HAP-1 (cell line): ENCODE data around the gene DNLZ.

Experiments used
- DNase-seq, 2 experiments: peaks; one replicate each; pipeline ENCODE4 v3.0.0-alpha.2; 2016 to 2020; ENCODE audit warnings: low spot score in 2 of 2
- H3K27me3 ChIP-seq: fragments of 250-450 bp; sonication (Bioruptor Pico); 2 replicates; pipeline ENCODE4 v1.5.1; 2020; ENCODE audit warnings: low read depth, mild to moderate bottlenecking, moderate library complexity
- H3K36me3 ChIP-seq: fragments of 250-450 bp; sonication (Bioruptor Pico); replicated peaks from 2 replicates; pipeline ENCODE4 v1.5.1; 2020; ENCODE audit warnings: mild to moderate bottlenecking
- H3K4me1 ChIP-seq: fragments of 250-450 bp; sonication (Bioruptor Pico); 2 replicates; pipeline ENCODE4 v1.5.1; 2020; ENCODE audit warnings: mild to moderate bottlenecking
- H3K4me3 ChIP-seq: fragments of 250-450 bp; sonication (Bioruptor Pico); 2 replicates; pipeline ENCODE4 v1.5.1; 2020; ENCODE audit warnings: mild to moderate bottlenecking, moderate library complexity
- H3K9me3 ChIP-seq: fragments of 250-450 bp; sonication (Bioruptor Pico); 2 replicates; pipeline ENCODE4 v1.5.1; 2020; ENCODE audit warnings: mild to moderate bottlenecking, moderate library complexity
- in situ Hi-C: fragments of 300-500 bp; cut with MboI; formaldehyde crosslinking; loops from 3 replicates; pipeline ENCODE4 v1.14.3; 2020; ENCODE audit warnings: low sequenced_read_pairs, inconsistent platforms, mixed read lengths

DNLZ gene

DNA sequence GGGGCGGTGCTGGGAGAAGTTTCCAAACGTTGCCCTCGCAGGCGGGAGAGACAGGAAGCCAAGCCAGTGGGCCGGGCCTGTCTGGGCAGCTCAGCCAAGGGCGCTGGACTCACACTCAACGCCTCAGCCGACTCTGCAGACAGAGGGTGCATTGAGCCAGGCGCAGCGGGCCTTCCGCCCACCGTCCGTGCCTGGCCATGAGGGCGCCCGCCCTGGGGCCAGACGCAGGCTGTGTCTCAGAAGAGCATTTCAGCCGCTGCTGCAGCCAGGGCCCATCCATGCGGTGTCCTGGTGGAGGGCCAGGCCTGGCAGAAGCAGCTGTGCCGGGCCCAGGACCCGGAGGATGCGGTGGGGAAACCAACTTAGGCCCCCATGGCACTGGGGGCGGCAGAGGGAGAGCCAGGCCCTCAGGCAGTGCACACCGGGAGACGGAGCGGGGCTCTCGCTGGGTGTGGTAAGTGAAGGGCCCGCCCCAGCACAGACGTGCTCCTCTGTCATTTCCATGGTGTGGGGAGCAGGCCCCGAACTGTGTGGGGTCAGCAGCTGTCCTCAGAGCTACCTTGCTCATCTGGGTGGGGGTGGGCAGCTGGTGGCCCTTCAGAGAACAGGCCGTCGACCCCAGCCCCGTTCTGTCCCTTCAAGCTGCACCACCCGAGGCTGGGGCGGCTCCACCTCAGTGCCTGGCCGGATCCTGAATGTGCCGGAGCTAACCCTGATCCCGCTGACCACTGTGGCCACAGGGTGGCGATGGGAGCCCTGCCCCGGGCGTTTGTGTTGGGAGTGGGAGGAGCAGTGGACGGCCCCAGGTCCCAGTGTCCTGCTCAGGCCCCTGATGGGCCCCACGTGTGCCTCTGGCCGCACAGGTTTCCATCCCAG is 18.0 kb downstream of the DNLZ start:
- peak in 1 of 2 experiments; percentile 66 for DNase-seq
- no peaks in the 10 kb centered on the region for H3K27me3 ChIP-seq
- H3K4me3 ChIP-seq: no peak overlapping the region
- H3K4me1 ChIP-seq: peaks cover 4% of the 10 kb centered on the region
- no peaks in the 10 kb centered on the region for H3K9me3 ChIP-seq
- in situ Hi-C loops: no loop called here
- no peaks in the 10 kb centered on the region for H3K36me3 ChIP-seq

DNA sequence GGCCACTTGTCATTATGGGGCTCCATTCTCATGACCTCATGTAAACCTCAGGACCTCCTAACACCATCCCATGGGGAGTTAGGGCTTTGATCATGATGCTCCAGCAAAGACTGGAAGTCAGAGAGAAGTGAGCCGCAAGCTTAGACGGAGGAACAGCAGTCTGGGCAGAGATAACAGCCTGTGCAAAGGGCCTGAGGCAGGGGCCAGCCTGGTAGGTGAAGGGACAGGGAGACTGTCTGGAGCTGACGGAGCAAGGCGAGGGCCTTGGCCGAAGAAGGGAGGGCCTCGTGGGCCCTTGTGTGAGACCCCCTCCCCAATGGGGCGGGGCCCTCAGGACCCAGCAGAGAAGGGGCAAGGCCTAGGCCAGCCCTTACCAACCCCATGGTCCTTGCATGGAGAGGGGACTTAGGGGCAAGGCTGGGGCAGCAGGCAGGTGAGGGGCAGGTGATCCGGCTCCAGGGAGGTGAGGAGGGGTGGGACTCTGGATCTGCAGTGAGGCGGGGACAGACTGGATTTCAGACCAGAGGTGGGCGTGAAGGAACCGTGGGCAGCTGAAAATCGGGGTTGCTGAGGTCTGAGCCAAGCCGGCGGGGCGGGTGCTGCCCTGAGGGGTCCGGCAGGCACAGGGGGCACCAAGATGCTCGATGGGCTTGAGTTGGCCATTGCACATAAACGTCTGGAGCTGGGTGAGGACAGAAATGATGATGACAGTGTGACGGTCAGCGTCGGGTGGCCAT is 18.8 kb downstream of the DNLZ start:
- no peaks in the 10 kb centered on the region for H3K36me3 ChIP-seq
- H3K4me1 ChIP-seq: peaks cover 4% of the 10 kb centered on the region
- no peaks in the 10 kb centered on the region for H3K9me3 ChIP-seq
- no peak overlapping the region for H3K4me3 ChIP-seq
- no peak for DNase-seq
- in situ Hi-C loops: no loop called here
- no peaks in the 10 kb centered on the region for H3K27me3 ChIP-seq

DNA sequence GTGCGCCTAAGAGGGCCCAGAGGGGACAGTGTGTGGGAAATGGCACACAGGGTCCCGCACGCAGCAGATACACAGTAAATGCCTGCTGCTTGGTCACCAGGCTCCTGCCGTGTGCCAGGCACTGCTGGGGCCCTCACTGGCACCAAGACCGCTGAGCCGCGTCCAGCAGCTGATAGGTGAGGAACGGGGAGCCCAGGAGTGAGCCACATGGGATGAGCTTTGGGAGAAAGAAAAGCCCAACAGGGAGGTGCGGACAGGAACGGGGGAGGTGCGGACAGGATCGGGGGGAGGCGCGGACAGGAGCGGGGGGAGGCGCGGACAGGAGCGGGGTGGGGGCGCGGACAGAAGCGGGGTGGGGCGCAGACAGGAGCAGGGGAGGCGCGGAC is 19.7 kb downstream of the DNLZ start:
- H3K9me3 ChIP-seq: no peaks in the 10 kb centered on the region
- H3K36me3 ChIP-seq: no peaks in the 10 kb centered on the region
- no peak for DNase-seq
- in situ Hi-C loops: no loop called here
- H3K4me3 ChIP-seq: no peak overlapping the region
- no peaks in the 10 kb centered on the region for H3K27me3 ChIP-seq
- peaks cover 4% of the 10 kb centered on the region for H3K4me1 ChIP-seq

DNA sequence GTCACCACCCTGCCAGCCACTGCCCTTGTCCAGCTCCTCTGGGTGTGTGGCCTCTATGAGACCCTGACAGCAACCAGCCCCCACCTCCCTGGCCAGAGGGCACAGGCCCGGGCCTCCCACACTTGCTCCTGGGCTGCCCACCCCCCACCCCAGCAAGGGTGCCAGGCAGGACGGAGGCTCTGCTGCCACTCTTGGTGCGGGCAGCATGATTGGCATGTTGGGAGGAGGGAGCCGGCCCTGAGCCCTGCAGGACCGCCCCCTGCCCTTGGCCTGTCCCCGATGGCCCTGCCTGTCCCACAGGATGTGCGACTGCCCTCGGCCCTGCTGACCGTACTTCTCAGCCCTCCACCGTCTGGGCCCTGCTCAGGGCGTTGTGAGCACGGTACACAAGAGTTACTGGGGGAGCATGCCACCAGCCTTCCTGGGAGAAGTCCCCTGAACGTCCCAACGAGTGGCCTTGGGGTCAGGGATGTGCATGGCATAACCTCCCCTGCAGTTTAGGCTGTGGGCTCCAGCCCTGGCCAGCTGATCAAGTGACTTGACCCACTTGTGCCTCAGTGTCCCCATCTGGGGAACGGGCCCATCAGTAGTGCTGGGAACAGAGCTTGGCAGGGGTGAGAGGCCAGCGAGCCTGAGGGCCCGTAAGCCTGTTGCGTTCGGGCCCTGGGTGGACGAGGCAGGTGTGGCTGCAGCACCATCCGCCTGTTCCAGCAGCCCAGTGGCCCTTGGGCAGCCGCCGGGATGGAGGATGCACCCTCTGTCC is 20.2 kb downstream of the DNLZ start:
- Histone ChIP-seq H3K36me3 (no peaks in the 10 kb centered on the region), H3K27me3 (no peaks in the 10 kb centered on the region), H3K4me1 (peaks cover 4% of the 10 kb centered on the region), H3K9me3 (no peaks in the 10 kb centered on the region), H3K4me3 (no peak overlapping the region)
- no peak for DNase-seq
- in situ Hi-C loops: no loop called here

DNA sequence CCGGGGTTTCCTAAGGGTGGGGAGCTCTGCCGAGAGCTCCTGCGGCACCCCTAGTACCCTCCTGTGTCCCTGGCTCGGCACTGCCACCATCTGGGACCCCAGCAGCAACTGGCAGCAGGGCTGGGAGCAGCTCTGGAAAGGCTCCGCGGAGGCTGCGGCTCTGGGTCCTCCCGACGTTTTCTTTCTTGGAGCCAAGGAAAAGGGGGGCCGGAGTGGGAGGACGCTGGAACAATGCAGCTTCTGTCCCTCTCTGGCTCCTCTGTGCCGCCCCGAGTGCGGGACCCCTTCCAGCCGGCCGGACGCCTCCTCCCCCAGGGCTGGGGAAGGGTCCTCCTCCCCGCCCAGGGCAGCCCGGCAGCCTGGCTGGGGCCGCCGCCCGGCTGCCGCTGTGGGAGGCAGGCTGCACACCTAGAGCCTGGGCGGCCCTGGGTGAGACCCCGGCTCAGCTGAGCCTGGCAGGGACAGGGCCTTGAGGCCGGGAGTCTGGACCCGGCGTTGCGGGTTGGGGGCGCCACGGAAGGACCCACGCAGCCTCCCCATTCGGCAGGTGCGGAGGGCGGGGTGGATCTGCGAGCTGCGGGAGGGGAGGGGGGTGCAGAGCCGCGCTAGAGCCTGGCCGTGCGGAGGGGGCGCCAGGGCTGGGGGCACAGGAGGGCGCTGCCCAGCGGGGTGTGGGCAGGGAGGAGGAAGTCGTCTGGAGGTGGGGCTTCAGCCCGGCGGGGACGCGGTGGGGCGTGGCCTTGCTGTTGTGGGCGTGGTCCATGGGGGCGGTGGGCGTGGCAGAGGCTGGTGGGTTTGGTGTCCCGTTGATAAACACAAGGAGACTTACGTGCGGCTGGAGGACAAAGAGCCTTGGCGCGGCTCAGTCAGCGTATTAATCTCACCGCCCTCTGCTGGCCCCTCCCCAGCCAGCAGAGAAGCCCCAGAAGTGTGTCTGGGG is 21.1 kb downstream of the DNLZ start:
- Histone ChIP-seq H3K9me3 (no peaks in the 10 kb centered on the region), H3K27me3 (no peaks in the 10 kb centered on the region), H3K36me3 (no peaks in the 10 kb centered on the region), H3K4me3 (no peak overlapping the region), H3K4me1 (peaks cover 4% of the 10 kb centered on the region)
- peak; percentile 78 to 93 for DNase-seq
- in situ Hi-C loops: no loop called here

DNA sequence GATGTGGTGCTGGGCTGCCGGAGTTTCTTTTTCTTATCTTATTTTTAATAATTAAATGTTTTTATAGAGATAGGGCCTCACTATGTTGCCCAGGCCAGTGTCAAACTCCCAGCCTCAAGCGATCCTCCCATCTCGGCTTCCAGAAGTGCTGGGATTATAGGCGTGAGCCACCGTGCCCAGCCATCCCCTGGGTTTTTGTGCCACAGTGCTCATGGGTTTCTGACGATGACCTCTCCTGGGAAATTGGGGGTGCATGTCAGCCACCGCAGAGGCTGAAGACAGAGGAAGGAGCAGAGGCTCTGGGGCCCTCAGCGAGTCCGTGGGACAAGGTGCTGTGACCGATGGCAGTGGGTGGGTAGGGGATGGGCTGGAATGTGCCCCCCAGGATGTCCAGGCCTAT is 21.8 kb downstream of the DNLZ start:
- peaks cover 4% of the 10 kb centered on the region for H3K4me1 ChIP-seq
- no peaks in the 10 kb centered on the region for H3K27me3 ChIP-seq
- in situ Hi-C loops: no loop called here
- H3K4me3 ChIP-seq: no peak overlapping the region
- H3K9me3 ChIP-seq: no peaks in the 10 kb centered on the region
- H3K36me3 ChIP-seq: no peaks in the 10 kb centered on the region
- DNase-seq: no peak

DNA sequence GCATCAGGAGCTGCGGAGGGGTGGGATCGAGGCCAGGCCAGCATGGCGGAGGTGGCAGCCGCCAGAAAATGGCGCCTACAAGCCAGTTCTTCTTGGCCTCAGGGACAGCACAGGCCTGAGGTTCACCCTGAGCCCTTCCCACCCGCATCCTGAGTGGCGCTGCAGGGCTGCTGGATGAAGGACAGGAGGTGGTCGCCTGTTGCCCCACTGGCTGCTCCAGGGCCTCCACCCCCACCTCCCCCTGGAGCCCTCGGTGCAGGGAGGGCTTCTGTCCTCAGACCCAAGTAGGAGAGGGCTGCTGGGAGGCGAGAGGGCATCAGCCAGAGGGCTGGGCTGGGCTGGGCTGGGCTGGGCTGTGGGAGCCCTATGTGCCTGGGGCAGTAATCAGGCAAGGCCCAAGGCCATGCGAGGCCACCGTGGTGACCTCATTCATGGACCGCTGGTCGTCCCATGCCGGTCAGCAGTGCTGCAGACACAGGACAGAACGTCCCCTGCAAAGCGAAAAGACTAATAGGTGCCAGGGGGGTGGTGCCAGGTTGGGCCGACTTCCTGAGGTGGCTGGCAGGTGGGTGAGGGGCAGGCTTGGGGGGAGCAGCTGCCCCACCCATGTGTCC is 22.4 kb downstream of the DNLZ start:
- Histone ChIP-seq H3K9me3 (no peaks in the 10 kb centered on the region), H3K36me3 (no peaks in the 10 kb centered on the region), H3K4me1 (peaks cover 4% of the 10 kb centered on the region), H3K4me3 (no peak overlapping the region), H3K27me3 (no peaks in the 10 kb centered on the region)
- in situ Hi-C loops: no loop called here
- DNase-seq: no peak

DNA sequence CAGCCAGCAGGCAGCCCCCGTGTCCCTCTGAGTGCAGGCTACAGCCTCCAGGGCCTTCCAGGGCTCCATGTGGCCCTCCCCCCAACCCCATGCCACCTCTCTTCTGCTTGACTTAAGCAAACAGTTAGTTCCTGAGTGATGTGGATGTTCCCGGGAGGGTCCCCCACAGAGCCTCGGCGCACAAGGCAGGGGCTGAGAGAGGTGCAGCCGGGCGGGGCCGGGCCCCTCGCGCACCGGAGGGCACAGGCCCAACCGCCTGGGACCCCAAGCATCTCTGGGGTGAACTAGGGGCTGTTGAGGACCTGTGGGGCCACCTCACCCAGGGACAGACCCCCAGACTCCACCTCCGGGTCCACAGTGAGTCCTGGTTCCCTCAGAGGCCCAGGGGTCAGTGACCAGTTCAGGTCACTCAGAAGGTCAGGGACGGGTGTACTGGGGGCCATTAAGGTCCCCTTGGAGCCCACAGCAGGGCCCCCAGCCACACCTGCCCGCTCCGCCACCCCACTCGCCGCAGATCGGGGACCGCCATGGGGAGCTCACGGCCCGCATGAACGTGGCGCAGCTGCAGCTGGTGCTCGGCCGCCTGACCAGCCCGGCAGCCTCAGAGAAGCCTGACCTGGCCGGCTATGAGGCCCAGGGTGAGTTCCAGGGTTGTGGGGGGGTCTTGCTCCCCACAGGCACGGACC is 23.0 kb downstream of the DNLZ start:
- in situ Hi-C loops: no loop called here
- DNase-seq: no peak
- H3K9me3 ChIP-seq: no peaks in the 10 kb centered on the region
- H3K4me3 ChIP-seq: no peak overlapping the region
- H3K4me1 ChIP-seq: peaks cover 4% of the 10 kb centered on the region
- no peaks in the 10 kb centered on the region for H3K36me3 ChIP-seq
- H3K27me3 ChIP-seq: no peaks in the 10 kb centered on the region

DNA sequence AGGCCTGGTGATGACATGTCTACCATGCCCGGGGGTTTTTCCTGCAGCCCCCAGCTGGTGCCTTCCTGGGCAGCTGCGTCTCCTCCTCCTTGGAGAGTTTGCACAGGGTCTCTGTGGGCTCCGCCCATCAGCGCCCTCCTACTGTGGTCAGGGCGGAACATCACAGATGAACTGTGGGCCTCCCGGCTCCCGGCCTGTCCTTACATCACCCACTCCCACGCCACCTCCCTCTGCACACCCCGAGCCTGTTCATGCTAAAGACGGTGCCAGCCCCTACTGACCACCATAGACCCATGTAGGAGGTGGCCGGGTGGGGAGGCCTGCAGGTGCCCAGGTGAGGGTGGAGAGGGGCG is 23.6 kb downstream of the DNLZ start:
- Histone ChIP-seq H3K9me3 (no peaks in the 10 kb centered on the region), H3K4me3 (no peak overlapping the region), H3K36me3 (no peaks in the 10 kb centered on the region), H3K4me1 (peaks cover 4% of the 10 kb centered on the region), H3K27me3 (no peaks in the 10 kb centered on the region)
- in situ Hi-C loops: no loop called here
- DNase-seq: no peak

DNA sequence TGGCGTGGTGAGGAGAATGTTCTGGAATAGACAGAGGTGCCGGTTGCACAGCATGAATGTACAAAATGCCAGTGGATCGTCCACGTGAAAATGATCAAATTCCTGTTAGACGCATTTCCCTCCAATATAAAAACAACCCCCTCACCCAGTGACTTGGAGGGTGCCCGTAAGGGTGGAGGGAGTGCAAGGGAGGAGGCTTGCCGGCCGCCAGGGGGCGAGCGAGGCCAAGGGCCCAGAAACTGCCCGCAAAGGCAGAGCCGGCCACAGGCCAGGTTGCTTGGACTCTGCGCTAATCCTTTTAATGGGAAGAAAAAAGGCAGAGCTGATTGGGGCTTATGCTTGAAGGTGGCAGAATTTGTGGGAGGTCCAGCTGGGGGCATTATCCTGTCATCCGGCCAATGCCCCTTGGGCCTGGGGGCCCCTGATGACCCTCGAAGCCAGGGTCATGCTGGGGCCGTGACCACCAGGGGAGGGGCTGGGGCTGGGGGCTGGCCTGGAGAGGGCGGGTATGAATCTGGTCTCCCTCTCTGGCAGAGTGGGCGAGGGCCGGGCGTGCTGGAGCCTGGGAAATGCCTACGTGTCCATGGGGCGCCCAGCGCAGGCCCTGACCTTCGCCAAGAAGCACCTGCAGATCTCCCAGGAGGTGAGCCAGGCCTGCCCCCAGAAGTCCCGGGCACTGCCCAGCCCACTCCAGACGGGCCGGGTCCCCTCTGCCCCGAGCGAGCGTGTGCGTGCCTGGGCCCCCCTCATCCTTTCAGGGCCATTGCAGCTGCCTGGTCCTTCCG is 24.2 kb downstream of the DNLZ start:
- H3K36me3 ChIP-seq: no peaks in the 10 kb centered on the region
- H3K27me3 ChIP-seq: no peaks in the 10 kb centered on the region
- no peak overlapping the region for H3K4me3 ChIP-seq
- peak; percentile 65 to 85 for DNase-seq
- no peaks in the 10 kb centered on the region for H3K9me3 ChIP-seq
- H3K4me1 ChIP-seq: peaks cover 4% of the 10 kb centered on the region
- in situ Hi-C loops: no loop called here

DNA sequence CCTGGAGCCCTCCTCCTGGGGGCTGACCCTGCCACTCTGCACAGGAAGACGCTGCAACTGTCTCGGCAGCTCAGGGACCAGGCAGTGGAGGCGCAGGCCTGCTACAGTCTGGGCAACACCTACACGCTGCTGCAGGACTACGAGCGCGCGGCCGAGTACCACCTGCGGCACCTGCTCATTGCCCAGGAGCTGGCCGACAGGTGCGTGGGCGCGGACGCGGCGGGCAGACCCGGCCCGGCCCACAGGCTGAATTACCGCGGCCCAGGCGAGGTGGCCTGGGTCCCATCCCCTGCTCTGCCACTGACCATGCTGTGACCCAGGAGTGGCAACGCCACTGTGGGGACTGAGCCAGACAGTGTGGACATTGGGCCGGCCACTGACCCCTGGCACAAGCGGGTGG is 25.0 kb downstream of the DNLZ start:
- peaks cover 4% of the 10 kb centered on the region for H3K4me1 ChIP-seq
- H3K9me3 ChIP-seq: no peaks in the 10 kb centered on the region
- no peaks in the 10 kb centered on the region for H3K36me3 ChIP-seq
- DNase-seq: no peak
- in situ Hi-C loops: no loop called here
- no peak overlapping the region for H3K4me3 ChIP-seq
- no peaks in the 10 kb centered on the region for H3K27me3 ChIP-seq
